Stimulated activated CD4-positive, alpha-beta T cell treated with anti-CD3 and anti-CD28 coated beads, Interleukin-4, amount 100 ng/mL, for 4 hours (primary cell): Measurements from ENCODE around the gene GDI1.

Experiments
- DNase-seq, 2 experiments: peaks; one replicate each; pipeline ENCODE4 v3.0.0-alpha.2; 2020

The GDI1 gene

GRCh38 chrX:154409222-154409871 lies 27.6 kb upstream of the GDI1 start, which contains the start of gene DNASE1L1:
Gene DNASE1L1, minus strand, starts transcription at chrX:154409254. Its CDS starts 3,686 bp downstream, at chrX:154405568.
- no peak for DNase-seq

GRCh38 chrX:154411981-154412340 lies 25.0 kb upstream of the GDI1 start:
- DNase-seq = peak; percentile 58 to 60

- DNase-seq = no peak
Observed at GRCh38 chrX:154412468-154412867, 24.5 kb upstream of the GDI1 start.

- DNase-seq = no peak
Observed at GRCh38 chrX:154413142-154413541, 23.8 kb upstream of the GDI1 start.

GRCh38 chrX:154417157-154417556 lies 19.8 kb upstream of the GDI1 start:
- no peak for DNase-seq

GRCh38 chrX:154419189-154419588 lies 17.8 kb upstream of the GDI1 start:
- DNase-seq = no peak

- DNase-seq = no peak
Observed at GRCh38 chrX:154419688-154420401, 17.1 kb upstream of the GDI1 start.

- no peak for DNase-seq
Observed at GRCh38 chrX:154420402-154420756, 16.6 kb upstream of the GDI1 start.

- DNase-seq = no peak
Observed at GRCh38 chrX:154426916-154427770, 9.8 kb upstream of the GDI1 start.

- peak; percentile 81 to 84 for DNase-seq
Observed at GRCh38 chrX:154428176-154429171, 8.5 kb upstream of the GDI1 start, which contains the start of gene ATP6AP1. Gene ATP6AP1, plus strand, starts transcription at chrX:154428677. Its CDS starts 16 bp downstream, at chrX:154428693.

GRCh38 chrX:154429711-154430110 lies 7.2 kb upstream of the GDI1 start:
- no peak for DNase-seq

- DNase-seq = no peak
Observed at GRCh38 chrX:154430479-154430878, 6.5 kb upstream of the GDI1 start.

- no peak for DNase-seq
Observed at GRCh38 chrX:154430916-154431315, 6.0 kb upstream of the GDI1 start.

- no peak for DNase-seq
Observed at GRCh38 chrX:154431341-154431740, 5.6 kb upstream of the GDI1 start.

- no peak for DNase-seq
Observed at GRCh38 chrX:154432210-154432609, 4.7 kb upstream of the GDI1 start.

- no peak for DNase-seq
Observed at GRCh38 chrX:154433605-154434004, 3.3 kb upstream of the GDI1 start.

GRCh38 chrX:154434394-154435168 lies 2.4 kb upstream of the GDI1 start:
- no peak for DNase-seq

- no peak for DNase-seq
Observed at GRCh38 chrX:154435171-154435733, 1.7 kb upstream of the GDI1 start.

- DNase-seq = peak; percentile 44 to 46
Observed at GRCh38 chrX:154436374-154436982, 476 bp upstream of the GDI1 start.
